IMR-90 (cell line): ENCODE results near the gene ADH1C.

ENCODE experiments used
- CHD1 ChIP-seq: IDR thresholded peaks from 2 replicates; pipeline ENCODE4 v1.6.1; 2012; ENCODE audit warnings: low read depth, low read length, improper control_type of control experiment
- CTCF ChIP-seq: conservative IDR thresholded peaks from 2 replicates; pipeline ENCODE4 v1.5.1; 2012; ENCODE audit warnings: mild to moderate bottlenecking, low read depth, low read length, improper control_type of control experiment
- FOS ChIP-seq: fragments of 150-350 bp; IDR thresholded peaks from 2 replicates; pipeline ENCODE4 v1.6.1; 2016; ENCODE audit warnings: low read depth, low read length
- MAFK ChIP-seq: IDR thresholded peaks from 2 replicates; pipeline ENCODE4 v1.6.1; 2012; ENCODE audit warnings: low read depth, low read length, improper control_type of control experiment
- MXI1 ChIP-seq: IDR thresholded peaks from 2 replicates; pipeline ENCODE4 v1.6.1; 2012; ENCODE audit warnings: low read depth, mild to moderate bottlenecking, low read length, moderate library complexity, borderline replicate concordance
- POLR2A ChIP-seq: IDR thresholded peaks from 2 replicates; pipeline ENCODE4 v1.6.1; 2012; ENCODE audit warnings: mild to moderate bottlenecking, low read depth, low read length
- RAD21 ChIP-seq: IDR thresholded peaks from 2 replicates; pipeline ENCODE4 v1.6.1; 2012; ENCODE audit warnings: low read length, improper control_type of control experiment
- RCOR1 ChIP-seq: IDR thresholded peaks from 2 replicates; pipeline ENCODE4 v1.6.1; 2012; ENCODE audit warnings: mild to moderate bottlenecking, low read length, improper control_type of control experiment; ENCODE audit not compliant: insufficient replicate concordance
- SMC3 ChIP-seq: fragments of 150-350 bp; IDR thresholded peaks from 2 replicates; pipeline ENCODE4 v1.6.1; 2016; ENCODE audit warnings: low read depth, mild to moderate bottlenecking, antibody characterized with exemption, low read length, moderate library complexity
- TF ChIP-seq, protein P1 (sequence below): fragments of 150-350 bp; IDR thresholded peaks from 2 replicates; pipeline ENCODE4 v1.6.1; 2017; ENCODE audit warnings: mild to moderate bottlenecking, antibody characterized with exemption, low read length, low read depth
- TF ChIP-seq, protein P2 (sequence below): fragments of 150-350 bp; IDR thresholded peaks from 2 replicates; pipeline ENCODE4 v1.6.1; 2016; ENCODE audit warnings: low read depth, mild to moderate bottlenecking, low read length, moderate library complexity, borderline replicate concordance

DNA sequence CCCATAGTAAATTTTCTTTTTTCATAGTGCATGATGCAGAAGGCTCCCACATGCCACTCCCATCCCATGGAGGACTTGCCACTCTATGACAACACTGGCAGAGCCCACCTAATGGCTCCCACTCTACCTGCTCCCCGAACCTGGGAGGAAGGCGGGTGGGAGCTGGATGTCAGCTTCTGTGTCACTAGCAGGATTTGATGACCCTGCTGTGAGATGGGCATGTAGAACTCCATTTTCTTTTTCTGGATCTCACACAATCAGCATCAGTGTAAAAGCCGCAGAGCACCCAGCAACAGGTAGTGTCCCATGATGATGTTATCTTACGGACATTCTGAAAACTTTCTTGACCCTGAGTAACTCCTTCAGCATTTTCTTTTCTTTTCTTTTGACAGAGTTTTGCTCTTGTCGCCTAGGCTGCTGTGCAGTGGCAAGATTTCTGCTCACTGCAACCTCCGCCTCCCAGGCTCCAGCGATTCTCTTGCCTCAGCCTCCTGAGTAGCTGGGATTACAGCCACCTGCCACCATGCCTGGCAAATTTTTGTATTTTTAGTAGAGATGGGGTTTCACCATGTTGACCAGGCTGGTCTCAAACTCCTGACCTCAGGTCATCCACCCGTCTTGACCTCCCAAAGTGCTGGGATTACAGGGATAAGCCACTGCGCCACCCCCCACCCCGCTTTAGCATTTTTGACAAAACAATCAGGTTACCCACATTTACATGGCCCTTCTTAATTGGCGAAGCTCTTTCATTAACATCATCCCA, 46.7 kb downstream of the ADH1C start:
- TF ChIP-seq RCOR1: no peak
- TF ChIP-seq, protein P1, sequence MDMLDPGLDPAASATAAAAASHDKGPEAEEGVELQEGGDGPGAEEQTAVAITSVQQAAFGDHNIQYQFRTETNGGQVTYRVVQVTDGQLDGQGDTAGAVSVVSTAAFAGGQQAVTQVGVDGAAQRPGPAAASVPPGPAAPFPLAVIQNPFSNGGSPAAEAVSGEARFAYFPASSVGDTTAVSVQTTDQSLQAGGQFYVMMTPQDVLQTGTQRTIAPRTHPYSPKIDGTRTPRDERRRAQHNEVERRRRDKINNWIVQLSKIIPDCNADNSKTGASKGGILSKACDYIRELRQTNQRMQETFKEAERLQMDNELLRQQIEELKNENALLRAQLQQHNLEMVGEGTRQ: no peak
- no peak for TF ChIP-seq FOS
- no peak for TF ChIP-seq MXI1
- no peak for TF ChIP-seq CTCF
- TF ChIP-seq POLR2A: no peak
- TF ChIP-seq SMC3: no peak
- no peak for TF ChIP-seq CHD1
- TF ChIP-seq, protein P2, sequence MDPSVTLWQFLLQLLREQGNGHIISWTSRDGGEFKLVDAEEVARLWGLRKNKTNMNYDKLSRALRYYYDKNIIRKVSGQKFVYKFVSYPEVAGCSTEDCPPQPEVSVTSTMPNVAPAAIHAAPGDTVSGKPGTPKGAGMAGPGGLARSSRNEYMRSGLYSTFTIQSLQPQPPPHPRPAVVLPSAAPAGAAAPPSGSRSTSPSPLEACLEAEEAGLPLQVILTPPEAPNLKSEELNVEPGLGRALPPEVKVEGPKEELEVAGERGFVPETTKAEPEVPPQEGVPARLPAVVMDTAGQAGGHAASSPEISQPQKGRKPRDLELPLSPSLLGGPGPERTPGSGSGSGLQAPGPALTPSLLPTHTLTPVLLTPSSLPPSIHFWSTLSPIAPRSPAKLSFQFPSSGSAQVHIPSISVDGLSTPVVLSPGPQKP: no peak
- TF ChIP-seq RAD21: no peak
- TF ChIP-seq MAFK: no peak
